Left kidney (tissue), 2 donors: ENCODE data around the gene COMMD9. TPM values are rescaled to one million over a fixed set of nuclear protein-coding genes. Genes with fewer than 3 reads are reported as not detected.

Source experiments
- DNase-seq: peaks from one replicate; pipeline ENCODE4 v3.0.0-alpha.2; 2013
- polyA plus RNA-seq: library from polyadenylated mRNA; unstranded; fragments of 120-200 nt; gene quantifications from one replicate; pipeline ENCODE4 v1.2.1, GENCODE V29; 2013; ENCODE audit not compliant: insufficient read length

The COMMD9 gene
- polyA plus RNA-seq, 1 donor: 83.7 TPM

DNA sequence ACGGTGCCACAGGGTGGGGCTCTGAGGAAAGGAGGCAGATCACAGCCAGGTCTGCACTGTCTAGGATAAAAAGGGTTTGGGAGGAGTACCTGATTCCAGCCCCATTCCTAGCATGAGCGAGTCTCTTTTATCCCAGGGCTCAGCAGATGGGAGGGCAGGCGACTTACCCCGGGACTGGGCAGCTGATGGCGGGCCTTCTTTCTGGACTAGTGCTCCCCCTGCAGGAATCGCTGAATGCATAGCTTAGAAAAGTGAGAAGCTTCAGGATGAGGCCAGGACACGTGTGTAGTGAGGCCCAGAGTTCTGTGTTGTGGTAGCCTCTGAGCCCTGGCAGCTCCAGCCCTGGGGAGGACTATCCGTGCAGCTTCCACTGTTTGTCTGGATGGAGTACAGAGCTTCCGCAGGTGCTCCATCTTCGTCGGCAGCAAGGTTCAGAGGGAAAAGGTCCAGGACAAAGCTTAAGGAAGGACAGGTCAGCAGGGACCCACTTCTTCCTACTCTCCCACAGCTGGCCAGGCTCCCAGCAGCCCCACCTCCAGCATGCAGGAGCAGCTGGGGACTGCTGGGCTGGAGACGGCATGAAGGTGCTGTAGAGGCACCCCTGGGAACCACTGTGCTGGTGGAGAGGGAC, 30.4 kb downstream of the COMMD9 start:
- DNase-seq: no peak

DNA sequence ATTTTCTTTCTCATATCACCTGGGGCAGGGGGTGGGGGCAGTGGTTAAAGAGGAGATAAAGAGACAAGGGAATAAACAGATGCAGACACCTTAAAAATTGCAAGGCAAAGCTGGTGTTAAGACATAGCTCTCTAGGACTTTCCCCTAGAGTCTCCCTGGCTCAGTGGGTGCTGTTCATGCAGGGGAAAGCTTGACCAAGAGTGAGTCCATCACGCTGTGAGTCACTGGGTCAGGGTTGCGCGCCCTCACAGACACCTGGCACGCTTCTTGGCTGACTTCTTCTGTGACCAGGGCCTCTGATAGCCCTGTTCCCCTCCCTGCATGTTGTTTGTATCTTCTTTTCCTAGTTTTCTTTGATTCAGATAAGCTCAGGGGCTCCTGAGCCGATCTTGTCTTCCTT, 31.9 kb downstream of the COMMD9 start:
- no peak for DNase-seq

DNA sequence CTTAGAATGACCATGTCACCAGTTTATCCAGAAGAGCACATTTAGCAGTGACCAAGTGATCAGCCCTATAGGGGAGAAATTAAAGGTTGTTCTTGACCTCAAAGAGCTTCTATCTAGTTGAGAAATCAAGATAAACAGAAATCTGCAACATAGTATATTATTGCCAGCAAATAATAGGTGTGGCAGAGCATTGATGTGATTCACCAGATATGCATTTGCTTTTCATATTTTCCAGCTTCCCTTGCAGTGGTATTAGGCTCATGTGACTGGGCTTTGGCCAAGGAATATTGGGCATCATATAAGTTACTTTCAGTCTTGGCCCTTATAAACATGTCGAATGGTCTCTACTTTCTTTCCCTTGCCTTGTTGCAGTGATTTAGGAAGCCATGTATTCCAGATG, 34.5 kb downstream of the COMMD9 start:
- no peak for DNase-seq

- no peak for DNase-seq
These were observed 36.0 kb downstream of the COMMD9 start for GRCh38 chr11:36253238-36253637.

DNA sequence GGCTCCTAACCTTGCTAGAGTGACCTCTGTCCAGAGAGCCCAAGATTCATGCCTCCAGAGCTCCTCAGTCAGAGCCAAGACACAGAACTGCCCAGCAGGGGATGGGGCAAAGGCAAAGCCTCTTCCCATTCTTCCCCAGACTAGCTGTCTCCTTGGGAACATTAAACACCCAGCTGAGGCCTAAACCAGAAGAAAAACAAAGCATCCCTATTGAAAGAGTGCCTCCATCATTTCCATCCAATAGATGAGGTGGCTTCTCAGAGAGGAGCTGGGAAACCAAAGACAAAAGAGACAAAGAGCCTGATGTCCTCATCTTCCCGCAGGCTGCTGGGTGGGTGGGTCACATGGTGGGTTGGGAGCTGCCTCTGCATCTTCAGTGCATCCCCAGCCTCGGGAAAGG, 37.4 kb downstream of the COMMD9 start:
- no peak for DNase-seq

- DNase-seq: no peak
These were observed 40.0 kb downstream of the COMMD9 start for GRCh38 chr11:36249246-36249645.

- no peak for DNase-seq
These were observed 40.8 kb downstream of the COMMD9 start for GRCh38 chr11:36248436-36248835.

DNA sequence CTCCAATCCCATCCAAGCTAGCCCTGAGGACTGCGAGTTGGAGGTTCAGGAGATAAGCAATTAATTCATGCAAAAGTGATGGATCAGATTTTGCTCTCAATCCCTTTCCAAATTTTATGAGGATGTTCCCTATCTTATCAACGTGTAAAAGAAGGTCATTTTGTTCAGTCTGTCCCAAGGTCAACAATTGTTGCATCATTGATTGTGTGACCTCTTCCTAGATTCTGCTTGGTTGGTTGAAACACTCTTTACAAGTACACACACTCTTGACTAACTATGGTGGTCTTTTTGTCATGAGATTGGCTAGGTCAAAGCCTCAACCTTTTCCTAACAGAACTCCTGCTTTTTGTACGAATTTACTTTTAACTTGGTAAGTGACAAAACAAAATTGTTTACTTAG, 41.7 kb downstream of the COMMD9 start:
- no peak for DNase-seq

DNA sequence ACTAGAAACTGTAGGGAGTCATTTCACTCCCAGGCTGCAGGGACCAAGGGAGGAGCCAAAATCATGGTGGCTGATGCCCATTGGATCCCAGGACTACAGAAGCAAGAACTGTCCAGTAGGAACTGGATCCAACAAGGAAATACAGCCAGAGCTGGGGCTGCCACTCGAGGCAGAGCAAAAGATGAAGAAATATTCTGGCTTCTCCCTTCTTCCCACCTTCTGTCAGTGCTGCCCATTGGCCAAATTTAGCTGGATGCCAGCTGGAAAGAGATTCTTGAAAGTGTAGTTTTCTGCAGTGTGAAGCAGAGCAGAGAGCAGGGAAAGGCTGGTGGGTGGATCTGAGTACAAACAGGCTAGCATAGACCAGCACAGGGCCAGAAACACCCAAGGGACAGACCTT, 45.6 kb downstream of the COMMD9 start:
- DNase-seq: no peak

DNA sequence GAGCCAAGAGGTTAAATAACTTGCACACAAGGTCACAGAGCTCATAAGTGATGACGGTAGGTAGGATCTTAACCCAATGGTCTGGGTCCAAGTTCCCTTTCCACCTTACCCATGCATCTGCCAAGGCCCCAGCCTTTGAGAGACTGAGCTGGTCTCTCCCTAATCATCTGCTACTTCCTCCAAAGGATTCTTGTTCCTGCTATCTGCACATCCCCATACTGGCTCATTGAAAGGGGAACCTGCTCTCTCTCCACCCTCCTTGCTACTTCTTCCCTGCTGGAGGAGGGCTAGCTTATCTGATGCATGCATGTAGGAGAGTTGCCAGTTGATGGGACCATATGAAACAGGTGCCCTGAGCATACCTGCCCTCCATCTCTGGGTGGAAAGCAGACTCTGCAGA, 47.7 kb downstream of the COMMD9 start:
- no peak for DNase-seq

DNA sequence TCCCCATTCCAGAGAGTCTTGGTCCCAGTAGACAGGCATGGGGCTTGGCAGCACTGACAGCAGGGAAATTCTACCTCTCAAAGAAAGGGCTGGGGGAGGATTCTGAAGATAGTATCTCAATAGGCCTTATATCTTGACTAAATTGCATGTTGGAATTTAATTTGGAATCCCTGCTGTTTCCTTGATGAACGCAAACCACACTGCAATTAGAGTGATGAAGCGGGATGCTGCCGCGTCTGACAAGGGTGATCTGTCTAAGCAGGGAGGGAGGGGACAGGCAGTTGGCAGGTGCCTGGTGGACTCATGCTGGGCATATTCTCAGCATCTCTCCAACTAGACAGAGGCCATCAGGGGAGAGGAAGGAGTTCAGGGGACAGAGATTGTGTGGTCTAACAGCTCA, 48.4 kb downstream of the COMMD9 start:
- no peak for DNase-seq

DNA sequence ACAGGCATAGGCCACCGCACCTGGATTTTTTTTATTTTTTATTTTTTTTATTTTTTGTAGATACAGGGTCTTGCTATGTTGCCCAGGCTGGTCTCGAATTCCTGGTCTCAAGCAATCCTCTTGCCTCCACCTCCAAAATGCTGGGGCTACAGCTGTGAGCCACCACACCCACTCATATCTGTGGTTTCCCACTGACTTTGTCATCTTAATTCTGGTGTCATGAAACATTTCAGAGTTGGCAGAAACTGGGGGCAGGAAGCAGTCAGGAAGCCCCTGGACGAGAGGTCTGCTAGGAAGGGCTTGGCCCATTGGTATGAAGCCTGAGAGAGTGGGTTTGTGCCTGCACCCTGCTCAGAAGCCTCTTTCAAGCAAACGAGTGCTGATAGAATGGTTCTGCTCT, 49.1 kb downstream of the COMMD9 start:
- DNase-seq: no peak

- DNase-seq: no peak
These were observed 49.6 kb downstream of the COMMD9 start for GRCh38 chr11:36239636-36240035.

DNA sequence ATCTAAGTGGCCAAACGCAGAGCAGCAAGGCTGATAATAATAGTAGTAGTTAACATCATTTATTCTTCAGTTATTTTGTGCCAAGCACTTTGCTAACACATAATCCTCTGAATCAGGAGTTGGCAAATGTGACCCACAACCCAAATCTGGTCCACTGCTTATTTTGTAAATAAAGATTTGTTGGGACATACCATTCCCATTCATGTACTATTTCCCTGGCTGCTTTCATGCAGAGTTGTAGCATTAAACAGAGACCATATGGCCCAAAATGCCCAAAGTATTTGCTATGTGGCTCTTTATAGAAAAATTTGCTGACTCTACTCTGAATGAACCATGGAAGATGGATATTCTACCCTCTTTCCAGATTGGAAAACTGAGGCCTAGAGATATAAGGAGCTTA, 50.3 kb downstream of the COMMD9 start:
- no peak for DNase-seq

GRCh38 chr11:36238036-36238631, 51.1 kb downstream of the COMMD9 start:
- no peak for DNase-seq

GRCh38 chr11:36237391-36237790, 51.8 kb downstream of the COMMD9 start:
- no peak for DNase-seq

DNA sequence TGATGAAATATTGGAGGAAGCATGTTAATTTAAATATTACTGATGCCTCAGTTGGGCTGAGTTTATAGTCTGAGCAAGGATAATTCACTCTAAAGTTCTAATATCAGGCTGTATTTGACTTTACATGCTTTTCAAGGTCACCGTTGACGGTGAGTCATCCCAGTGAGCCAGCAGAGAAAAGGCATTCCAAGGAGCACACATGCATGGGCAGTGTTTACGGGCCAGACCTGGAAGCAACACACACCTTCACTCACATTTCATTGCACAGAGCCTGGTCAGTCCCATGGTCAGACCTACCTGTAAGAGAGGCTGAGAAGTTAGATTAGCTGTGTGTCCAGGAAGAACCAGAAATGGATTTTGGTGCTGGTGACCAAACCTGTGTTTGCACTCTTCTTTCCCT, 53.5 kb downstream of the COMMD9 start:
- no peak for DNase-seq

GRCh38 chr11:36234825-36235224, 54.4 kb downstream of the COMMD9 start:
- no peak for DNase-seq

GRCh38 chr11:36233204-36233603, 56.0 kb downstream of the COMMD9 start:
- DNase-seq: peak; percentile 67

- no peak for DNase-seq
These were observed 58.2 kb downstream of the COMMD9 start for GRCh38 chr11:36230779-36231699.

DNA sequence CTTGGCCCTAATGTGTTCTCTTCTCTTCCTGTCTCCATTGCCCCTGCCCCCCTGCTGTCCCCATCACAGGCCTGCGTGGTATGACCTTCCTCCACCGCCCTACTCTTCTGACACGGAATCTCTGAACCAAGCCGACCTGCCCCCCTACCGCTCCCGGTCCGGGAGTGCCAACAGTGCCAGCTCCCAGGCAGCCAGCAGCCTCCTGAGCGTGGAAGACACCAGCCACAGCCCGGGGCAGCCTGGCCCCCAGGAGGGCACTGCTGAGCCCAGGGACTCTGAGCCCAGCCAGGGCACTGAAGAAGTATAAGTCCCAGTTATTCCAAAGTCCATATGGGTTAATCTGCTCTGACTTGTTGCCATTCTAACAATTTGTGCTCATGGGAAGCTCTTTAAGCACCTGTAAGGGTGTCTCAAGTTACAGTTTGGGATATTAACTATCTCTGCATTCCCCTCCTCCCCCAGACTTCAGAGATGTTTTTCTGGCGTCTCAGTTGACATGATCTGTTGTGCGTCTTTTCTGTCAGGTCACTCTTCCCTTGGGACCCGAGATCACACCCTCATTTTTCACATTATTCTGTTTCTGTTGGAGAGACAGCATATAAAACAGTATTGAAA, 60.0 kb downstream of the COMMD9 start:
- no peak for DNase-seq

GRCh38 chr11:36228689-36229088, 60.5 kb downstream of the COMMD9 start:
- DNase-seq: no peak

GRCh38 chr11:36227044-36227443, 62.2 kb downstream of the COMMD9 start:
- no peak for DNase-seq
